Hematopoietic multipotent progenitor cell treated with erythropoietin and hydrocortisone succinate and interleukin-3 and kit ligand, for 4 days (in vitro differentiated cells): ENCODE results near the gene MCMBP.
"Not testable (repeated sequence)": the region's sequence is repeated elsewhere in the genome, so short reads cannot be mapped to it uniquely, and the experiment has no call there.

Source experiments
- DNase-seq: peaks from one replicate; pipeline ENCODE4 v3.0.0-alpha.2; 2015

The MCMBP gene

DNA sequence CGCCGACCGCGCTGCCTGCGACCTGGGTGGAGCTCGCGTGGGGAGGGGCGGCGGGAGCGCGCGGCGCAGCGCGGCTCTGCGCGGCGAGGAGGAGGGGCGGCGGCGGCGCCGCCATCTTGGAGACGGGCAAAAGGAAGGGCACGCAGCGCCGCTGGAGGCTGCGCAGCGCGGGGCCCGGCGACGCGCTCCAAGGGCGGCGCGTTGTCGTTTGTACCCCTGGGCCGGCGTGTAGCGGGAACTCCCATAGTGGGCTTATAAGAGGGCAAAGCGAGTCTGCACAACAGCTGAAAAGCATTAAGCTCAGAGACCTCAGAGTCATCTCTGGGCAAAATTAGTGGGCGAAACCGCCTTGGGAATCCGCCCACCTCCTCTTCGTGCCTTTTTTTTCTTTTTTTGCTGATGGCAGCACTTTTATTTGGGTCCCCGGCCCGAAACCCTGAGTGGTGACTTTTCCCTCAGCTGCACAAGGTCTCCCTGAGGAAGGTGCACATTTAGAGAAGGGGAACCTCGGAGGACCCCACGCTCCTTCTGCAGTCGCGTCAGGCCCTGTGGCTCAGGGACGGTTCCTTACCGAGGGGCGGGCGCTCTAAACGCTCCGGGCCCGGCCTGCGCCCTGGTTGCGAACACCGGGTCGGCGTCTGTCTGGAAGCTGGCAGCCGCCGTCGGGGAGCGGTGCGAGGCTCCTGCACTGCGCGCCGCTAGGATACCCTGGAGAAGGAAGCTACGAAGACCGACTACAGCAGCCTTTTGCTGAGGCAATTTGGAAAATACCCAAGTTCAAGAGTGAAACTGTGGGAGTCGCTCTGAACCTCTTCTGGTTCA lies 428 bp upstream of the MCMBP start:
- peak; percentile 96 for DNase-seq

DNA sequence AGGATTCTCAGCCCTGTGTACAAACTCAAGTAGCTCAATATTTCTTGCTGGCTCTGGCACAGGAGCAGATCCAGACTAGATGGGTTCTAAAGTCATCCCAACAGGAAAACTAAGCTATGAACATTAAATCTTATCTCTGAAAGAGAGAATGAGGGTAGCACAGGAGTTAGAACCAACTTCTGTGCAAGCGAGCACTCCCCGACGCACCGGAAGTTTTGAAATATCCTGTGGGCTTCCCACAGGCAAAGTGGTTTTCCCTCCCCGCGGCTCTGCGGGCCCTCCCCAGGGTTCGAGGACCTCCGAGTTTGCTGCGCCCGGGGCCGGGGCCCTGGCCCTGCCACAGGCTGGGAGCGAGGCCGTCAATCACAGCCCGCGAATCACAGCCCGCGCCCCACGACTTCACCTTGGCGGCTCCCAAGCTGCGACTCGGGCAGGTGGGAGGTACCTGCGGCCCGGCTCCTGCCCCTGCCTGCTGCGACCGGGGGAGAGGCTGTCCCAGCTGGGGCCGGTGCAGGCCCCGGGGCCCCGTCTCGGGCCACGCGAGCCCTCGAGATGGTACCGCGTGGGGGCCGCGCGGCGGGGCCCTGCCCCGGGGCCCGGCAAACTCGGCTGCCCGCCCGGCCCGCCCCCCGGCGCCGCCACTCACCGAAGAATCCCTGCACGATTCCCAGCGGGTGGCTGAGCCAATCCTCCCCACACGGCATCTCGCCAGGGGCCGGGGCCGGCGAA lies 598 bp downstream of the MCMBP start:
- DNase-seq, result peak; percentile 76

GRCh38 chr10:119869398-119869797 lies 3.2 kb downstream of the MCMBP start:
- DNase-seq, result not testable (repeated sequence)

DNA sequence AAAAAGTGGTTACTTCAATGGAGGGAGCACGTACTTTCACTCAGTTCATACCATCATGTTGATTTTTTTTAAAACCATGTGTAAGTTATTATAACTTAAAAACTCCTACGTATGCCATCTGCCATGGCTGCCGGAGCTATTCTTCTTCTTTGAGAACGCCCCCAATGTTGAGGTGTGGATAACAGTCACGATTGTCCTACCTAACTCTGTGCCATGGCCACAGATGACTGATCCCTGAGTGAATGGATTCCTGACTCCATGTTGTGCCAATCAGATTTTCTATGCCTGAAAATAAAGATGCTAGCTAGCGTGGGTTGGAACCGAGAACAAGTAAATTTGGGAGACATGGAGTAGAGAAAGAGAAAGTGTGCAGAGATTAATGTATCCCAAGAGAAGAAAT lies 5.3 kb downstream of the MCMBP start:
- DNase-seq, result no peak

GRCh38 chr10:119865699-119866240 lies 6.9 kb downstream of the MCMBP start:
- no peak for DNase-seq

GRCh38 chr10:119863951-119864565 lies 8.6 kb downstream of the MCMBP start:
- DNase-seq, result peak; percentile 48

DNA sequence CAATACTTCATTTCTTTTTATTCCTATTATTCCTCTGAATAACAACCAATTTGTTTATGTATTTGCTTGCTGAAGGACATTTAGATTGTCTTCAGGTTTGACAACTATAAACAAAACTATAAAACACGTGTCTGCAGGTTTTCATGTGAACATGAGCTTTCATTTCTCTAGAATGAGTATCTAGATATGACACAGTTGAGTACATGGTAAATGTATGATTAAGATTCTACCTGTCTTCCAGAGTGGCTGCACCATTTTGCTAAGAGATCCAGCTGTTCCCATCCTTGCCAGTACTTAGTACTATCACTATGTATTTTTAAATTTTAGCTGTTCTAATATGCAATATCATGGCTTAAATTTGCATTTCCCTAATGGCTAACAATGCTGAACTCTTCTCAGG lies 10.1 kb downstream of the MCMBP start:
- DNase-seq, result no peak

GRCh38 chr10:119860866-119861607 lies 11.6 kb downstream of the MCMBP start:
- DNase-seq, result no peak

DNA sequence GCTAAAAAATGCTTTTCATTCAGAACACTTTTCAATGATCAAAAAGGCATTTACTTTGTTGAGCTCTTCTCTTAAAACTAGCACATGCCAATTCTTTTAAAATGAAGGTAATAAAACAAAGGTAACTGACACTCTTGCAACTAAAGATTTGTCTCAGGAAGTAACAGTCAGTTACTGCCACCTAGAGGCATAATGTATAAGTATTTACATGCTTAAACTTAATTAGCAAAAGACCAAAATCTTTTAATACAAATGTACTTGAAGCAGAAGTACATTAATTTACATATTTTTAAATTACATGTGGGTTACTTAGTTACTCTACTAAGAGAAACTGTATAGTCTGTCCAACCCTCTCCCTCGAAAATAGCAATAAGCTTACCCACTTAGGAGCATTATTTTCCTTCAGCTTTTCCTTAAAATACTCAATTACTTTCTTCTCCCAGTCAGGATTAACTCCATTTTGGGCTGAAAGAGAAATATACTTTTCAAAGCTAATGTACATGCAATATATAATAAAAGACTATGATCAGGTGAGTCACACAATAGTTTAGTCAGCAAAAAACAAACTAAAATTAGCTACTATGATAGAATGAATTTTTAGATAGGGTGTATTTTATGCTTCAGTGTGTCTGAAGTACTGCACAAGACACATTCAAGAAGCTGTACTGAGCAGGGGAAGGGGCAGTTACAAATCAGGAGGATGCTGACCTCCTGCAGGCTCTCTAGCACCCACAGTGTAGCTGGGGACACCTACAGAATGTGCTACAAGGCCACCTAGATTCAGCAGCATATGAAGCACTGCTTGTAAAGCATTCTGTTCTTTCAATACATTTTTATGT lies 13.0 kb downstream of the MCMBP start:
- peak; percentile 77 for DNase-seq

DNA sequence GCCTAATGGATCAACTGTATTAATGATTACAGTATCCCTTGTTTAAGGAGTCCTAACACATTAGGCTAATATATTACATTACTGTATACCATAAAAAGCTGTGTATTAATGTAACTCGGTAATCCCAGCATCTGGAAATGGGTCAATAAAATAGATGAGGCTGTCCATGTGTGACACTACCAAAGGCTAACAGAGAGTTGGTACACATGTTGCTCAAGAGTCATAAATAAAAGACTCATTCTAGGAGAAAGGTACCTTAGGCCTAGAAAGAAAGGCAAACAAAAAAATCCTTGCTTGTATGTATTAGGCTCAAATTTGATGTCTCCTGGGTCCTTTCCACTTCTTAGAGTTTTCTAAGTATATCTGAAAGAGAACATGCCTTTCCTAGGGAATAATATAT lies 14.6 kb downstream of the MCMBP start:
- DNase-seq, result no peak

- DNase-seq, result no peak
Measured at GRCh38 chr10:119853574-119853973, 19.1 kb downstream of the MCMBP start.

GRCh38 chr10:119852822-119853221 lies 19.8 kb downstream of the MCMBP start:
- DNase-seq, result no peak

- no peak for DNase-seq
Measured at GRCh38 chr10:119852277-119852676, 20.4 kb downstream of the MCMBP start.

DNA sequence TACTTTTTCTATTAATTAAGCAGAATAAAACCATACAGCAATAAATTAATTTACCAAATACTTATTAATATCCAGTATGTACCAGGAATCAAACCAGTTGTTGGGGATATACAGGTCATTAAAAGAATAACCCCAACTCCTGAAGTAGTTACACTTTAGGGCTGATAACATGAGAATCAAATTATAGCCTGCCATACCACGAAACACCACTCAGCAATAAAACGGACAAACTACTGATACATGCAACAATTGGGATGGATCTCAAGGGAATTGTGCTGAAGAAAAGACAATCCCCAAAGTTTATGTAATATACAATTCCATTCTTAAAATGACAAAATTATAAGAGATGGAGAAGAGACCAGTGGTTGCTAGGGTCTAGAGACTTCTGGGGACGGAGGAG lies 22.7 kb downstream of the MCMBP start:
- DNase-seq, result no peak

DNA sequence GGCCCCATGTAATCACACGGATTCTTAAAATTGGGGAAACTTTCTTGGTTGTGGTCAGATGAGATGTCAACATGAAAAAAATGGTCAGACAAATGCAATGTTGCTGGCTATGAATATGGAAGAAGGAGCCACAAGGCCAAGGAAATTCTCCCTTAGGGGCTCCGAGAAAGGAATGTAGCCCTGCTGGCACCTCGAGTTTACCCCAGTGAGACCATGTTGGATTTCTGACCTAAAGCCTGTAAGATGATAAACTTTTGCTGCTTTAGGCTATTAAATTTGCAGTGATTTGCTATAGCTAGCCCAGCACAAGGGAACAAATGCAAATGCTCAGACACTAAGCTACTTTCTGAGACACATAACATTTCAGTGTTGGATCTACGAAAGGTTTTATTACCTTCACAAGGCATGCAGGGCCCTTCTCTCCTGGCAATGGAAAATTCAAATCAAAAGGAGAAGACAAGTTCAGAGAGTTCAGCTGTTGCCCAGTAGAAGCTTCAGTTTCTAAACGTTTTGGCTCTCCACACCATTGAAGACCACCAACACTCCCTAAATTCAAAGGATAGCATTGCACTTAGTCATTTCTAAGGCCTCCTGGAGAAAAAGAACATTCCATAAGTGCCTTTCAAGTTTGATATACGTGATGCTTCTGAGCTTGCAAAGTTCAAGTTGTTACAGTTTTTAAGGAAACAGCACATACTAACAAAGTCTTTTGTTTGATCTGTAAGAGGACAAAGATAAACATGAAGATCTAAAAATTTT lies 23.4 kb downstream of the MCMBP start:
- DNase-seq, result no peak

GRCh38 chr10:119845656-119846055 lies 27.0 kb downstream of the MCMBP start:
- no peak for DNase-seq

- DNase-seq, result peak; percentile 62
Measured at GRCh38 chr10:119834188-119834587, 38.5 kb downstream of the MCMBP start.

- no peak for DNase-seq
Measured at GRCh38 chr10:119832951-119833350, 39.7 kb downstream of the MCMBP start.

DNA sequence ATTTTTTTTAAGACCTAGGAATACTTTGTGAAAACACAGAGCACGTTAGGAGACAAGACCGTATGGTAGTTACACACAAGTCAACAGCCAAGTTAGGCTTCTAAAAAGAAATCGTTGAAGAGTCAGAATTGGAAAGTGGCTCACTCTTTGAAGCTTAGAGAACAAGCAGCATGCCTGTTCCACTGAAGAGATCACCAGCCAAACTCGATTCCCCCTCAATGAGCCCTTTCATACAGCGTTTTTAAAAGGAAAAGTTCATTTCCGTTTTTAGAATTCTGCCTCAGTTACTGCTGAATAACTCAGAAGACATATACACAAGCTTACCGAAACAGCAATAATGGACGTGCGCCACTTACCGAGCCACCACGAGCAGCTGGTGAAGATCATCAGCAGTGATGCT lies 41.0 kb downstream of the MCMBP start:
- no peak for DNase-seq

- DNase-seq, result no peak
Measured at GRCh38 chr10:119830851-119831250, 41.8 kb downstream of the MCMBP start.

DNA sequence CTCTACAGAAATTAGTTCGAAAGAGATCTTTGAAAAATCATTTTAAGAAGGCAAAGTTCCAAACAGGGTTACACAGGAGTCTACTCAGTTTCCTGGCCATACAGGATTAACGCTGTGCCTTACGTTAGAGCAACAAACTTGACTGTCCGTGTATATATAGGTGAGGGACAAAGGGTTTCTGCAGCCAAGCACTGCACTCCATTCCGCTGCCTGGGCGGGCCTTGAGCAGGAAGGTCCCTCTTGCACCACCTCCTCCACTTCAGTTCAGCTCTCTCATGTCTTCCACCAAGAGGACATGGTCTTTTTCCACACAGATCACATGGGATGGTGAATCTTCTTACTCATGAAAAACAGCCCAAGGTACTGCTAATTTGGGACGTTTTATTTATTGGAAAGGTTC lies 43.2 kb downstream of the MCMBP start:
- DNase-seq, result no peak
